ENCODE results near the gene IFT80.
A peak's percentile ranks its signal among the peaks of the same experiment; 100 is the strongest.

IFT80 gene

DNA sequence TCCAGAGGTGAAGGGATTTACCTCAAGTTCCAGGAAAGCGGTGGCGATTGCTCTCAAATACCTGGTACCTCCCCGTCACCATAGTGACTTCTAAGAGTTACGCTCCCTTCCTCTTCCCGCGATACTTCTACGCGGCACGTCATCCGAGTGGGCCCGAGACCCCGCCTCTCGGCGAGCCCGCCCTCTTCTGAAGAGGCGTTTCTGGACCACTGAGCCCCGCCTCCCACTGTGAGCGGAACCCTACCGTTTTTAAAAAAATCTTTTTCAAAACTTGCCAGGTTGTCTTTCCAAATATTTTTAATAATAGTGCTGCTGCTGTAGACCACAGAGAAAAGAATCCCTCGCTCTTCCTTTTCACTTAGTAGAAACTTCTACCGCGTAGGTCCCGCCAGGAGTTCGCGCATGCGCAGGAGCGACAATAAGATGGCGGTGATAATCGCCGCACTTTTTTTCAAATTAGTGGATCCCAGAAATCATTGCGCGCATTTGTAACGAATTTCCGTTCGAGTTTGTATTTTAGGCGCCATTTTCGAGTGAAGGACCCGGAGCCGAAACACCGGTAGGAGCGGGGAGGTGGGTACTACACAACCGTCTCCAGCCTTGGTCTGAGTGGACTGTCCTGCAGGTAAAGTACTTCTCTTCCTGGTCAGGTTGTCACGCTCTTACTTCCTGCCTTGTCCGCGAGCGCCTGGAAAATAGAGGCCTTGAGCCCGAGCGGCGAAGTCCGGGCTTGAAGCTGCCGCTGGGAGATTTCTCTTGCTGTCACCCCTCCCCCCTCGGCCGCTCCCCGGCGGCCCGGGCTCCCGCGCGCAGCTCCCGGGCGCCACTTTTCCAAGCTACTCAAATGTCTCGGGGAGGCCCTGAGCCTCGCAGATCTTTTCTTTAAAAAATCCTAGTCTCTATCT is at the start of gene IFT80, which contains the start of gene SMC4:
Gene IFT80, minus strand, starts transcription at position 101 of the 905 bp plus-strand sequence. CDS start 14,625 bp downstream, outside the sequence.
Gene SMC4, plus strand, starts transcription at position 526 of the 905 bp plus-strand sequence. CDS start 1,177 bp downstream, outside the sequence.
- peak; percentile 93 for DNase-seq (ENCODE audit: low spot score)

DNA sequence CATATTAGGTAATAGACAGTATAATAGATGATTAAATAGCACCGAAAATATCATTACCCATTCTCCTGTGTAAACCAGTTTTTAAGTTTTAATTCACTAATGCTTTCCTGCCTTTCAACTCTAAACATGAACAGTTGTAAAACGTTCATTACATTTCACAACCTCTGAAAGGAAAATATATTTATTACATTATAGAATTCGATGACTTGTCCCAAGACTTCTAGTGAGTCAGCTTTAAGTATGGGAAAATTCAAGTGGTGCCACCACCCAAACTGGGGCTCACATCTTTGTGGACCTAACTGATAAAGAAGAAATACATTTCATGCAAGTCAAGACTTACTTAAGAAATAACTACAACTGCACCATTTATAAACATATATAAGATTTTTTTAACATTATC is 48.5 kb upstream of the IFT80 start:
- no peak for DNase-seq (ENCODE audit: low spot score)

DNA sequence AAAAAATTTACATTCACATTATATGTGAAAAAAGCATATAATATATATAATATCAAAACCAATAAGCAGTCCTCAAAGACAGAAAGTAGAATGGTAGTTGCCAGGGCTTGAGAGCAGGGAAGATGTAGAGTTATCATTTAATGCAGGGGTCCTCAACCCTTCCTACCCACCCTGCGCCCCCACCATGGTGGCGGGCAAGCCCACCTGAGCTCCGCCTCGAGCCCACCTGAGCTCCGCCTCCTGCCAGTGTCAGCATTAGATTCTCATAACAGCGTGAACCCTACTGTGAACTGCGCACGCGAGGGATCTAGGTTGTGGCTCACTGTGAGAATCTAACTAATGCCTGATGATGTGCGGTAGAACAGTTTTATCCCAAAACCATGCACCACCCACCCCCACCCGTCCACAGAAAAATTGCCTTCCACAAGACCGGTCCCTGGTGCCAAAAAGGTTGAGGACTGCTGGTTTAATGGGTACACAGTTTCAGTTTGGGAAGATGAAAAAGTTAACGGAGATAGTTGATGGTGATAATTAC is 47.6 kb upstream of the IFT80 start:
- DNase-seq (ENCODE audit: low spot score), result no peak

DNA sequence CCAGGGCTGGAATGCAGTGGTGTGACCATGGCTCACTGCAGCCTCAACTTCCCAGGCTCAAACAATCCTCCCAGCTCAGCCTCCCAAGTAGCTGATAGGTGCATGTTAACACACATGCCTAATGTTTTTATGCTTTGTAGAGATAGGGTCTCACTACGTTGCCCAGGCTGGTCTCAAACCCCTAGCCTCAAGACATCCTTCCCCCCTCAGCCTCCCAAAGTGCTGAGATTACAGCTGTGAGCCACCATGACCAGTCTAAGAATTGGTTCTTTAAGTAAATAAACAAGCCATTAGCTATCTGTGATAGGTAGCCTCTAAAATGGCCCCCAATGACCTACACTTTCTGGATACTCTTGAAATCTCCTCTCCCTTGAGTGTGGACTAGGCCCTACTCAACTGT is 46.8 kb upstream of the IFT80 start:
- DNase-seq (ENCODE audit: low spot score), result no peak

- DNase-seq (ENCODE audit: low spot score), result no peak
Measured at GRCh38 chr3:160444411-160444810, 45.4 kb upstream of the IFT80 start.

DNA sequence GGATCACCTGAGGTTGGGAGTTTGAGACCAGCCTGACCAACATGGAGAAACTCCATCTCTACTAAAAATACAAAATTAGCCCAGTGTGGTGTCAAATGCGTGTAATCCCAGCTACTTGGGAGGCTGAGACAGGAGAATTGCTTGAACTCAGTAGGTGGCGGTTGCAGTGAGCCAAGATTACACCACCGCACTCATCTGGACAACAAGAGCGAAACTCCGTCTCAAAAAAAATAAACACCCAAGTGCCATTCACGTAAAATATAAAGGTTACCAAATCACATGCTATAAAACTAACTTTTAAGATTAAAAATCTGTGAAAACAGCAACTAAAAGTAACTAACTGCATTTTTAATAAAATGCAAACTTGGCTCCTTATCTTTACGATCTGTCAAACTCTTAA is 41.7 kb upstream of the IFT80 start:
- no peak for DNase-seq (ENCODE audit: low spot score)

DNA sequence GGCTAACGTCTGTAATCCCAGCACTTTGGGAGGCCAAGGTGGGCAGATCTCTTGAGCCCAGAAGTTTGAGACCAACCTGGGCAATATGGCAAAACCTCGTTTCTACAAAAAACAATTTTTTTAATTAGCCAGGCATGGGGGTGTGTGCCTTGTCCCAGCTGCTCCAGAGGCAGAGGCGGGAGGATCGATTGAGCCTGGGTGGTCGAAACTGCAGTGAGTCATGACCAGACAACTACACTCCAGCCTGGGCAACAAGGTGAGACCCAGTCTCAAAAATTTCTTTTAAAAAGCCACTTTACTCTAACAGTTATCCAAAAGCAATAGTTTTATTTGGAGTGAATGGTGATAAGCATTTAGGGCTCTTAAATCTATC is 38.0 kb upstream of the IFT80 start:
- DNase-seq (ENCODE audit: low spot score), result no peak

DNA sequence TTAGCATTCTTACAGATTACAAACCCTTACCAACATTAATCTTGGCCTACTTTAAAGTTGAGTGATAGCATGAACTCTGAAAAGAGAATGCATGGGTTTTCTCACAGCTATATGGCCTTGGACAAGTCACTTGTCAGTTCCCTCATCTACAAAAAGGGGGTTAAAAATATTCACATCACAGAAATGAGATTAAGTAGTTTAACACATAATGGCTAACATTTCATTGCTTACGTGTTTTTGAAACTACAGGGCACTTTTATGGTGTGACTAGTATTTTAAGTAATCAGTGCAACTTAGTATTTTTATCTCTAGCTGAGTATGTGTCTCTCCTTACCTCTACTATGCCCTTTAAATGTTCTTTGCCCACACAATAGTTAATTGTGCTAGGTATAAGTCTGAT is 36.7 kb upstream of the IFT80 start:
- no peak for DNase-seq (ENCODE audit: low spot score)

GRCh38 chr3:160435095-160435494 is 36.1 kb upstream of the IFT80 start:
- no peak for DNase-seq (ENCODE audit: low spot score)

- DNase-seq (ENCODE audit: low spot score), result no peak
Measured at GRCh38 chr3:160434071-160434470, 35.0 kb upstream of the IFT80 start.

GRCh38 chr3:160427832-160428424 is 28.9 kb upstream of the IFT80 start:
- no peak for DNase-seq (ENCODE audit: low spot score)

DNA sequence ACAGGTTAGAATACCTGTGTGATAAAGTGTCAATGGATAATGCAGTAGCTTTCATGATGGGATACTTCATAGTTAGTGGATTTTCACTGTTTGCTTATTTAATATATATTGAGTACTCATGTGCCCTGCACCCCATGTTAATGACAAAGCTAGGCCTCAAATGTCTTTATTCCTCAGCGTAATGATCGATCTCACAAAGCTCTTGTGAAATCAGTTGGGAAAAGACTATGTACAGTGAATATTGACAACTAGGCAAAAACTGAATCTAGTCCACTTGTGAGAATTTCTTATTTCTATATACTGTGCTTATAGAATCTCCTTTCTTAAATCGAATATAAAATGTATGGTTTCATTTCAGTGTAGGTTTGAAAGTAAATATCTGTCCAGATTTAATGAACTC is 18.3 kb upstream of the IFT80 start:
- DNase-seq (ENCODE audit: low spot score), result no peak

GRCh38 chr3:160413613-160414248 is 14.7 kb upstream of the IFT80 start:
- DNase-seq (ENCODE audit: low spot score), result peak; percentile 65

DNA sequence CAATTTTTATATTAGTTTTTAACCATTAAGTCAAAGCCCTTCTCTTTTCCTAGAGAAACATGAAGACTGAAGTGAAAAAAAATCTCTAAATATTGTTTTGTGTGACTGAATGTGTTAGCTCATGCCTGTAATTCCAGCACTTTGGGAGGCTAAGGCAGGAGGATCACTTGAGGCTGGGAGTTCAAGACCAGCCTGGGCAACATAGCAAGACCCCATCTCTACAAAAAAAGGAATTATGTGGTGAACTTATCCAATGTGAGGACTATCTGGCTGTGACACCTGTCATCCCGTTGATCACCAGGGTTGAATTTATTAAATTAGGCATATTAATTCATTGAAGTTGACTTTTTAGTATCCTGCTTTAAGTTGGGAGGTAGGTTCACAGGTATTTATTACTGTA is 13.5 kb upstream of the IFT80 start:
- DNase-seq (ENCODE audit: low spot score), result no peak

DNA sequence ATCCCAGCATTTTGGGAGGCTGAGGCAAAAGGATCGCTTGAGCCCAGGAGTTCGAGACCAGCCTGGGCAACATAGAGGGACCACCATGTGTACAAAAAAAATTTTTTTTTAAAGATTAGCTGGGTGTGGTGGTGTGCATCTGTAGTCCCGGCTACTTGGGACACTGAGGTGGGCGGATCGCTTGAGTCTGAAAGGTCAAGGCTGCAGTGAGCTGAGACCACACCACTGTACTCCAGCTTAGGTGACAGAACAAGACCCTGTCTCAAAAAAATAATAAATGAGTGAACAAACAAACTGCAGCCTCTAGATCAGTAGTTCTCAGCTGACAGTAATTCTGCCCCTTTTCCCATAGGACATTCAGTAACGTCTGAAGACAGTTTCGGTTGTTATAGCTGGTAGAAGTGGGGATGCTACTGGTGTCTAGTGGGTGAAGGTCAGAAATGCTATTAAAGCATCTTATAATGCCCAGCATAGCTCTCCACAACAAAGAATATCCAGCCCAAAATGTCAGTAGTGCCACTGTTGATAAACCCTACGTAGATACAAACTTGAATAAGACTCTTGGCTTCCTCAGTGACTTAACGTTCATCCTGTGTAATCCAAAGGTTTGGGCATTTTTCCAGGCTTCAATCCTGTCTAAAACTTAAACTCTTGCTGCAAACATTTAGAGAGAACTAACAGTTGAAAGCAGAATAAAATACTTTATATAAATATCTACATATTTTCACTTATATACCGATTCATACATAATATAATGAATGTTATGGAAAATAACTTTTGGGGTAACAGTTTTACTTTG is 11.0 kb upstream of the IFT80 start:
- DNase-seq (ENCODE audit: low spot score), result no peak

- no peak for DNase-seq (ENCODE audit: low spot score)
Measured at GRCh38 chr3:160403796-160404470, 4.9 kb upstream of the IFT80 start.

DNA sequence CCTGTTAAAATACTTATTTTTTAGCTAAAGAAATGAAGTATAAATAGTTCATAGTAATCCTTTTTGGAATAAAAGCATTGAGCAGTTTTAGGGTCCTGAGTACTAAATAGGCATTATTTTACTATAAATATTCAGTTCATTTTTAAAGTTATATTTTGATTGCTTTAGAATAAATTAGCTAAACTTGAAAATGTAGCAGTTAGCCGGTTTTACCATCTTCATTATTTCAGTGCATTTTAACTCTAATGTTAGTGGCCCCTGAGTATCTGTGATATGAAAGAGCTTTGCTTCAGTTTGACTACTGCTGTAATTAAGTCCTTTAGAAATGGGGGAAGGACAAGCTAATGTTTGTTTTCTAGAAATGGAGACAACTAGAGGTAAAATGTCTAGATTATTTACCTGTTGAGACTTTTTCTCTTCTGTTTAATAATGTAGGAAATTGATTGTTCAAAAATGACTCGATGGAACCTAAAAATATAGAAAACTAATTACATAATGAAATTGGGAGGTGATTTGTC is 4.1 kb upstream of the IFT80 start:
- DNase-seq (ENCODE audit: low spot score), result no peak

DNA sequence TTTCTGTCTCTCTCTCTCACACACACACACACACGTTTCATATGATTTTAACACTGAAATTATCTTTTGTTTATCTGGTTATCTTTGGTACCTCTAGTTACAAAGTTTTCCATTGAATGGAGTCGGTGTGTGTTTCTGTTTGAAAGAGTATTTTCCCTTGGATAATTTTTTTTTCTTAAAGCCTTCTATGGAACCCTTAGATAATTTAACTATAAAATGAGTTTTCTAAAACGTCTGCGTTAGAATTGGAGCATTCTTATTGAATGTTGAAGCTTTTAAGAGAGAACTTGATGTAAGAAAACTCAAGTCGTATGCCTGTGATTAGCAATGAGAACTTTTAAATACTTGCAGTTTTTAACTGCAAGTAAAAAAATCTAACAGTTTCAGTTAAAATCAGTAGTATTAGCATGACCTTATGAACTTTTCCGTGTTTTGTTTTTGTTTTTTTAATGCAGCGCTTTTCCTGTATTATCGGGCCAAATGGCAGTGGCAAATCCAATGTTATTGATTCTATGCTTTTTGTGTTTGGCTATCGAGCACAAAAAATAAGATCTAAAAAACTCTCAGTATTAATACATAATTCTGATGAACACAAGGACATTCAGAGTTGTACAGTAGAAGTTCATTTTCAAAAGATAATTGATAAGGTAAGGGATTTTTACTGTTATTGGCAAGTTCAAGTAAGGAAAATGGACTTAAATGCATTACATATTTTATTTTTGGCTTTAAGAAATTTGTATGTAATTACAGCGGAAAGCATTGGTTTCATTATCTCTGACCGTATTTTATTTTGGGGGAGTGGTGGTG is 3.4 kb upstream of the IFT80 start:
- DNase-seq (ENCODE audit: low spot score), result no peak

DNA sequence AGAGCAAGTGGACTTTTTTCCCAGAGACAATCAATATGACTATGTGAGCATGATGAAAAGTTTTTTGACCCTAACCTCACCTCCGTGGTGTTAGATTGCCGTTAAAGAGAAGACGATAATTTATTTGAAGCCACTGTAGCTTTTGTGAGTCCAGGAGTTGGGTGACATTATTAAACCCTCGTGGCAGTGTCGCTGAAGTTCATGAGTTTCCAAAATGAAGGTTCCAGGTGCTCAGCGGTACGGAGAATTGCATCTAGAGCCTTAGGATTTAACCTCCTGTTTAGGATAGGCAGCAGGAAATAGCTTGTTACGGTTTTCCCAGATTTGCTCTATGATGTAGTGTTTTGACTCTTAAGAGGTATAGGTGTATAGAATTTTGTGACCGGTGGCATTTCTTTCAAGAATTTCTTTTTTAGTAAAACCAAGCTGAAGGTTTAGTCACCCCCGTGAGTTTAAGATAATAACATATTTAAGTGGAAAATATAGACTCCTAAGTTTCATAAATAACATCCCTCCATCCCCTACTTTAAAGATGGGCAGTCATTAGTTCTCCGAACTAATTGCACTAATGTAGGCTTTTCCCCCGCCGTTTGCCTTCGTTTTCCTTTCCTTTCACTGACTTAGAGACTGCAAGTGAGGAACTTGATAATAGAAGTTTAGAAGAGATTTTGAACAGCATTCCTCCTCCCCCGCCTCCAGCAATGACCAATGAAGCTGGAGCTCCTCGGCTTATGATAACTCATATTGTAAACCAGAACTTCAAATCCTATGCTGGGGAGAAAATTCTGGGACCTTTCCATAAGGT is 2.5 kb upstream of the IFT80 start:
- DNase-seq (ENCODE audit: low spot score), result no peak

Data from iPS-NIHi11 (cell line).